ENCODE data around the gene FAM131A.

DNA sequence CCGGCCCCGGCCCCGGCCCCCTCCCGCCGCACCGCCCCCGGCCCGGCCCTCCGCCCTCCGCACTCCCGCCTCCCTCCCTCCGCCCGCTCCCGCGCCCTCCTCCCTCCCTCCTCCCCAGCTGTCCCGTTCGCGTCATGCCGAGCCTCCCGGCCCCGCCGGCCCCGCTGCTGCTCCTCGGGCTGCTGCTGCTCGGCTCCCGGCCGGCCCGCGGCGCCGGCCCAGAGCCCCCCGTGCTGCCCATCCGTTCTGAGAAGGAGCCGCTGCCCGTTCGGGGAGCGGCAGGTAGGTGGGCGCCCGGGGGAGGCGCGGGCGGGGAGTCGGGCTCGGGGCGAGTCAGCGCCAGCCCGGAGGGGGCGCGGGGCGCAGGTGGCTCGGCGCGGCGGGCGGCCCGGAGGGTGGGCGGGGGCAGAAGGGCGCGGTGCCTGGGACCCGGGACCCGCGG lies 42.8 kb downstream of the FAM131A start:
- TF ChIP-seq, protein P1, sequence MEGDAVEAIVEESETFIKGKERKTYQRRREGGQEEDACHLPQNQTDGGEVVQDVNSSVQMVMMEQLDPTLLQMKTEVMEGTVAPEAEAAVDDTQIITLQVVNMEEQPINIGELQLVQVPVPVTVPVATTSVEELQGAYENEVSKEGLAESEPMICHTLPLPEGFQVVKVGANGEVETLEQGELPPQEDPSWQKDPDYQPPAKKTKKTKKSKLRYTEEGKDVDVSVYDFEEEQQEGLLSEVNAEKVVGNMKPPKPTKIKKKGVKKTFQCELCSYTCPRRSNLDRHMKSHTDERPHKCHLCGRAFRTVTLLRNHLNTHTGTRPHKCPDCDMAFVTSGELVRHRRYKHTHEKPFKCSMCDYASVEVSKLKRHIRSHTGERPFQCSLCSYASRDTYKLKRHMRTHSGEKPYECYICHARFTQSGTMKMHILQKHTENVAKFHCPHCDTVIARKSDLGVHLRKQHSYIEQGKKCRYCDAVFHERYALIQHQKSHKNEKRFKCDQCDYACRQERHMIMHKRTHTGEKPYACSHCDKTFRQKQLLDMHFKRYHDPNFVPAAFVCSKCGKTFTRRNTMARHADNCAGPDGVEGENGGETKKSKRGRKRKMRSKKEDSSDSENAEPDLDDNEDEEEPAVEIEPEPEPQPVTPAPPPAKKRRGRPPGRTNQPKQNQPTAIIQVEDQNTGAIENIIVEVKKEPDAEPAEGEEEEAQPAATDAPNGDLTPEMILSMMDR (IDR thresholded peaks at IDR 0.05) = no peak
- TF ChIP-seq POLR2A (IDR thresholded peaks at IDR 0.05) = no peak

All from right lobe of liver (tissue), 4 donors.